ENCODE measurements around the gene RPL22L1. TPM values are rescaled to one million over a fixed set of nuclear protein-coding genes. Genes with fewer than 3 reads are reported as not detected.

Gene RPL22L1
- polyA plus RNA-seq, 1 donor from 2014 or later, result 86.6 TPM

GRCh38 chr3:170830580-170830979 lies 39.4 kb downstream of the RPL22L1 start:
- TF ChIP-seq TAF1 (IDR thresholded peaks at IDR 0.05; ENCODE audit: low read depth) (no peak), SMC3 (conservative IDR thresholded peaks at IDR 0.05; ENCODE audit: poor library complexity) (no peak), EZH2 (IDR thresholded peaks at IDR 0.05; ENCODE audit: borderline replicate concordance, insufficient read depth, low read length, poor library complexity, severe bottlenecking) (no peak), RAD21 (conservative IDR thresholded peaks at IDR 0.05) (no peak), POLR2AphosphoS5 (IDR thresholded peaks at IDR 0.05) (no peak), CTCF (IDR thresholded peaks at IDR 0.05; ENCODE audit: poor library complexity, severe bottlenecking) (no peak), MXI1 (conservative IDR thresholded peaks at IDR 0.05; ENCODE audit: poor library complexity, severe bottlenecking) (no peak), EP300 (conservative IDR thresholded peaks at IDR 0.05; ENCODE audit: poor library complexity, severe bottlenecking) (no peak)
- TF ChIP-seq, protein P1, sequence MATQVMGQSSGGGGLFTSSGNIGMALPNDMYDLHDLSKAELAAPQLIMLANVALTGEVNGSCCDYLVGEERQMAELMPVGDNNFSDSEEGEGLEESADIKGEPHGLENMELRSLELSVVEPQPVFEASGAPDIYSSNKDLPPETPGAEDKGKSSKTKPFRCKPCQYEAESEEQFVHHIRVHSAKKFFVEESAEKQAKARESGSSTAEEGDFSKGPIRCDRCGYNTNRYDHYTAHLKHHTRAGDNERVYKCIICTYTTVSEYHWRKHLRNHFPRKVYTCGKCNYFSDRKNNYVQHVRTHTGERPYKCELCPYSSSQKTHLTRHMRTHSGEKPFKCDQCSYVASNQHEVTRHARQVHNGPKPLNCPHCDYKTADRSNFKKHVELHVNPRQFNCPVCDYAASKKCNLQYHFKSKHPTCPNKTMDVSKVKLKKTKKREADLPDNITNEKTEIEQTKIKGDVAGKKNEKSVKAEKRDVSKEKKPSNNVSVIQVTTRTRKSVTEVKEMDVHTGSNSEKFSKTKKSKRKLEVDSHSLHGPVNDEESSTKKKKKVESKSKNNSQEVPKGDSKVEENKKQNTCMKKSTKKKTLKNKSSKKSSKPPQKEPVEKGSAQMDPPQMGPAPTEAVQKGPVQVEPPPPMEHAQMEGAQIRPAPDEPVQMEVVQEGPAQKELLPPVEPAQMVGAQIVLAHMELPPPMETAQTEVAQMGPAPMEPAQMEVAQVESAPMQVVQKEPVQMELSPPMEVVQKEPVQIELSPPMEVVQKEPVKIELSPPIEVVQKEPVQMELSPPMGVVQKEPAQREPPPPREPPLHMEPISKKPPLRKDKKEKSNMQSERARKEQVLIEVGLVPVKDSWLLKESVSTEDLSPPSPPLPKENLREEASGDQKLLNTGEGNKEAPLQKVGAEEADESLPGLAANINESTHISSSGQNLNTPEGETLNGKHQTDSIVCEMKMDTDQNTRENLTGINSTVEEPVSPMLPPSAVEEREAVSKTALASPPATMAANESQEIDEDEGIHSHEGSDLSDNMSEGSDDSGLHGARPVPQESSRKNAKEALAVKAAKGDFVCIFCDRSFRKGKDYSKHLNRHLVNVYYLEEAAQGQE (IDR thresholded peaks at IDR 0.05; ENCODE audit: borderline replicate concordance), result no peak
- no peaks in the 10 kb centered on the region for H3K9me3 ChIP-seq (ENCODE audit: low read length)

DNA sequence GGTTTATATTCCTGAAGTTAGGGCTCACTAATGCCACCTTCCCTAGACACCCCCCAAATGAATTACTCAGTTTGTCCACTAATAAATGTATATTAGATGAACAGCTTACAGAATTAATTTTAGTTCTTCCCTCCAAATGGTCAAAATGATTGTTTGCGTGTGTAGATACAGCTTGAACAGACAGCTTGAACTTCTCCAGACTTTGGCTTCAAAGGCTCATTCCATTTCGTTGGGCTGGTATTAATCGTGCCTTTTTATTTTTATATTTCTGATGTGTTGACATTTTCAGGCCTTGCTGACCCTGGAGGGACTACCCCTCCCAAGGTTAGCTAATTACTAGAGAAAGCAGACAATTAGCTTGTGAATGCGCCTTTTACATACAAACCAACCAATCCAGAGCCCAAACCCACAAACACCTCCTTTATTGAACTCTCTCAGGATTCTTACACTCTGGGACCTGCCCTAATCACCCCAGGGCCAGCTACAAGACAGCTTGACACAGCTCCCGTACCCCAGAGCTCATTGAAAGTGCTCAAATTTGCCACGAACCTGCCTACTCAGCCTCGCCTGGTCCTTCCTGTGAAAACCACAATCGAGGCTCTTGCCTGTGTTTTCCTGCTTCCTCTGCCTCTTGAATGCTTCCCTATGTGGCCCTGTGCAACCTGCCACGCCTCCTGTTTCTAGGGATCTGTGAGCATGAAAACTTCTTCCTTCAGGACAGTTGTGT lies 40.3 kb downstream of the RPL22L1 start:
- no peaks in the 10 kb centered on the region for H3K9me3 ChIP-seq (ENCODE audit: low read length)
- no peaks in the 10 kb centered on the region for H3F3A ChIP-seq (ENCODE audit: insufficient read depth, low read length, poor library complexity, severe bottlenecking)
- H3K9ac ChIP-seq (ENCODE audit: low read length), result no peak overlapping the region
- TF ChIP-seq EZH2 (IDR thresholded peaks at IDR 0.05; ENCODE audit: borderline replicate concordance, insufficient read depth, low read length, poor library complexity, severe bottlenecking), result no peak
- no peak for TF ChIP-seq POLR2AphosphoS5 (IDR thresholded peaks at IDR 0.05)
- no peak for TF ChIP-seq TAF1 (IDR thresholded peaks at IDR 0.05; ENCODE audit: low read depth)
- no peak for TF ChIP-seq SMC3 (conservative IDR thresholded peaks at IDR 0.05; ENCODE audit: poor library complexity)
- no peak for TF ChIP-seq RAD21 (conservative IDR thresholded peaks at IDR 0.05)
- no peak for TF ChIP-seq MXI1 (conservative IDR thresholded peaks at IDR 0.05; ENCODE audit: poor library complexity, severe bottlenecking)
- H3K27ac ChIP-seq (ENCODE audit: low read length), result no peak overlapping the region
- H3K4me3 ChIP-seq (ENCODE audit: low read length), result no peak overlapping the region
- no peaks in the 10 kb centered on the region for H3K27me3 ChIP-seq (ENCODE audit: insufficient read depth, low read depth, low read length)
- H3K79me2 ChIP-seq (replicated peaks; ENCODE audit: insufficient read depth, low read length), result no peaks in the 10 kb centered on the region
- H3K9me2 ChIP-seq (ENCODE audit: insufficient read depth, low read length), result no peaks in the 10 kb centered on the region
- no peak overlapping the region for H2AFZ ChIP-seq (ENCODE audit: low read depth, low read length)
- no peak overlapping the region for H3K4me2 ChIP-seq (ENCODE audit: low read length)
- H4K20me1 ChIP-seq (ENCODE audit: insufficient read depth), result no peaks in the 10 kb centered on the region
- H3K36me3 ChIP-seq (ENCODE audit: insufficient read depth, low read length), result no peaks in the 10 kb centered on the region

More at GRCh38 chr3:170830580-170830979, 39.4 kb downstream of the RPL22L1 start:
- Histone ChIP-seq H3K9me2 (ENCODE audit: insufficient read depth, low read length) (no peaks in the 10 kb centered on the region), H2AFZ (ENCODE audit: low read depth, low read length) (no peak overlapping the region), H3K27ac (ENCODE audit: low read length) (no peak overlapping the region), H3K4me2 (ENCODE audit: low read length) (no peak overlapping the region), H3F3A (ENCODE audit: insufficient read depth, low read length, poor library complexity, severe bottlenecking) (no peaks in the 10 kb centered on the region), H3K36me3 (ENCODE audit: insufficient read depth, low read length) (no peaks in the 10 kb centered on the region), H4K20me1 (ENCODE audit: insufficient read depth) (no peaks in the 10 kb centered on the region), H3K4me3 (ENCODE audit: low read length) (no peak overlapping the region), H3K27me3 (ENCODE audit: insufficient read depth, low read depth, low read length) (no peaks in the 10 kb centered on the region), H3K79me2 (replicated peaks; ENCODE audit: insufficient read depth, low read length) (no peaks in the 10 kb centered on the region), H3K9ac (ENCODE audit: low read length) (no peak overlapping the region)

Data from neural cell (in vitro differentiated cells).